ENCODE results near the gene VPS41.

VPS41 gene

DNA sequence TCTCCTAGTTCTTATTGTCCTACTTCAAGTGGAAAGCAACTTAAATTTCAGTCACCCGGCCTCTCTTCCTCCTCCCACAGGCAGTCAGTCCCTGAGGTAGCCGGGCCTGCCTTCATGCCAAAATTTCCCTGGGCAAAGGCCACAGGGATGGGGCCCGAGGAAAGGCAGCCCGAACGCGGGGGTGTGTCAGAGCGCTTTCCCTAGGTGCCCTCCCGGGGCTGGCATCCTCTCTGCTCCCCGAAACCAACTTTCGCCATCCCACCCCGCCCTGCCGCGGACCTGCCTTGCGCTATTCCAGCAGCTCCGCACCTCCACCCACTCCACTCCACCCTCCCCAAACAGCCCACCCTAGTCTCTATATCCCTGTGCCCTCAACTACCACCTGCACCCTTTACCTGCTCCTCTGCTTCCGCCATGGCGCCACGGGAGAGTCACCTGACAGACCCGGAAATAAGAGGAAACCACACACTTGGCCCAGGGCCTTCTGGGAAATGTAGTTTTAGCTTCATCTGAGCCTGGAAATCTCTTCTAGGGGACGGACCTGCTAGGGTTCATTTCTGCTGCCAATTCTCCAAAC lies at the start of gene VPS41 (continued):
- no peak for TF ChIP-seq ZNF146 (tag by site-specific recombination; IDR thresholded peaks at IDR 0.05)
- TF ChIP-seq, protein P1, sequence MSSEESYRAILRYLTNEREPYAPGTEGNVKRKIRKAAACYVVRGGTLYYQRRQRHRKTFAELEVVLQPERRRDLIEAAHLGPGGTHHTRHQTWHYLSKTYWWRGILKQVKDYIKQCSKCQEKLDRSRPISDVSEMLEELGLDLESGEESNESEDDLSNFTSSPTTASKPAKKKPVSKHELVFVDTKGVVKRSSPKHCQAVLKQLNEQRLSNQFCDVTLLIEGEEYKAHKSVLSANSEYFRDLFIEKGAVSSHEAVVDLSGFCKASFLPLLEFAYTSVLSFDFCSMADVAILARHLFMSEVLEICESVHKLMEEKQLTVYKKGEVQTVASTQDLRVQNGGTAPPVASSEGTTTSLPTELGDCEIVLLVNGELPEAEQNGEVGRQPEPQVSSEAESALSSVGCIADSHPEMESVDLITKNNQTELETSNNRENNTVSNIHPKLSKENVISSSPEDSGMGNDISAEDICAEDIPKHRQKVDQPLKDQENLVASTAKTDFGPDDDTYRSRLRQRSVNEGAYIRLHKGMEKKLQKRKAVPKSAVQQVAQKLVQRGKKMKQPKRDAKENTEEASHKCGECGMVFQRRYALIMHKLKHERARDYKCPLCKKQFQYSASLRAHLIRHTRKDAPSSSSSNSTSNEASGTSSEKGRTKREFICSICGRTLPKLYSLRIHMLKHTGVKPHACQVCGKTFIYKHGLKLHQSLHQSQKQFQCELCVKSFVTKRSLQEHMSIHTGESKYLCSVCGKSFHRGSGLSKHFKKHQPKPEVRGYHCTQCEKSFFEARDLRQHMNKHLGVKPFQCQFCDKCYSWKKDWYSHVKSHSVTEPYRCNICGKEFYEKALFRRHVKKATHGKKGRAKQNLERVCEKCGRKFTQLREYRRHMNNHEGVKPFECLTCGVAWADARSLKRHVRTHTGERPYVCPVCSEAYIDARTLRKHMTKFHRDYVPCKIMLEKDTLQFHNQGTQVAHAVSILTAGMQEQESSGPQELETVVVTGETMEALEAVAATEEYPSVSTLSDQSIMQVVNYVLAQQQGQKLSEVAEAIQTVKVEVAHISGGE (tag by site-specific recombination; conservative IDR thresholded peaks at IDR 0.05; ENCODE audit: low read depth) = peak; percentile 88
- TF ChIP-seq, protein P2, sequence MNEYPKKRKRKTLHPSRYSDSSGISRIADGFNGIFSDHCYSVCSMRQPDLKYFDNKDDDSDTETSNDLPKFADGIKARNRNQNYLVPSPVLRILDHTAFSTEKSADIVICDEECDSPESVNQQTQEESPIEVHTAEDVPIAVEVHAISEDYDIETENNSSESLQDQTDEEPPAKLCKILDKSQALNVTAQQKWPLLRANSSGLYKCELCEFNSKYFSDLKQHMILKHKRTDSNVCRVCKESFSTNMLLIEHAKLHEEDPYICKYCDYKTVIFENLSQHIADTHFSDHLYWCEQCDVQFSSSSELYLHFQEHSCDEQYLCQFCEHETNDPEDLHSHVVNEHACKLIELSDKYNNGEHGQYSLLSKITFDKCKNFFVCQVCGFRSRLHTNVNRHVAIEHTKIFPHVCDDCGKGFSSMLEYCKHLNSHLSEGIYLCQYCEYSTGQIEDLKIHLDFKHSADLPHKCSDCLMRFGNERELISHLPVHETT (tag by site-specific recombination; IDR thresholded peaks at IDR 0.05) = no peak
- TF ChIP-seq ZNF600 (tag by site-specific recombination; IDR thresholded peaks at IDR 0.05) = peak; percentile 63
- TF ChIP-seq EGR2 (tag by site-specific recombination; IDR thresholded peaks at IDR 0.05; ENCODE audit: low read depth) = peak; percentile 34; the same call in 1 of the 2 replicates
- TF ChIP-seq ZNF324 (tag by site-specific recombination; IDR thresholded peaks at IDR 0.05) = 0 out of 2 replicates have a peak, but pooled peaks have one; percentile 25
- TF ChIP-seq ZNF341 (tag by site-specific recombination; IDR thresholded peaks at IDR 0.05; ENCODE audit: low read depth) = peak; percentile 77
- no peak for TF ChIP-seq ZSCAN16 (tag by site-specific recombination; IDR thresholded peaks at IDR 0.05)
- TF ChIP-seq, protein P3, sequence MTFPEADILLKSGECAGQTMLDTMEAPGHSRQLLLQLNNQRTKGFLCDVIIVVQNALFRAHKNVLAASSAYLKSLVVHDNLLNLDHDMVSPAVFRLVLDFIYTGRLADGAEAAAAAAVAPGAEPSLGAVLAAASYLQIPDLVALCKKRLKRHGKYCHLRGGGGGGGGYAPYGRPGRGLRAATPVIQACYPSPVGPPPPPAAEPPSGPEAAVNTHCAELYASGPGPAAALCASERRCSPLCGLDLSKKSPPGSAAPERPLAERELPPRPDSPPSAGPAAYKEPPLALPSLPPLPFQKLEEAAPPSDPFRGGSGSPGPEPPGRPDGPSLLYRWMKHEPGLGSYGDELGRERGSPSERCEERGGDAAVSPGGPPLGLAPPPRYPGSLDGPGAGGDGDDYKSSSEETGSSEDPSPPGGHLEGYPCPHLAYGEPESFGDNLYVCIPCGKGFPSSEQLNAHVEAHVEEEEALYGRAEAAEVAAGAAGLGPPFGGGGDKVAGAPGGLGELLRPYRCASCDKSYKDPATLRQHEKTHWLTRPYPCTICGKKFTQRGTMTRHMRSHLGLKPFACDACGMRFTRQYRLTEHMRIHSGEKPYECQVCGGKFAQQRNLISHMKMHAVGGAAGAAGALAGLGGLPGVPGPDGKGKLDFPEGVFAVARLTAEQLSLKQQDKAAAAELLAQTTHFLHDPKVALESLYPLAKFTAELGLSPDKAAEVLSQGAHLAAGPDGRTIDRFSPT (tag by site-specific recombination; IDR thresholded peaks at IDR 0.05) = peak; percentile 91
- TF ChIP-seq OVOL3 (tag by site-specific recombination; IDR thresholded peaks at IDR 0.05) = no peak
- TF ChIP-seq ZNF23 (tag by site-specific recombination; IDR thresholded peaks at IDR 0.05; ENCODE audit: borderline replicate concordance) = no peak
- peak; percentile 84 for TF ChIP-seq YY2 (tag by site-specific recombination; IDR thresholded peaks at IDR 0.05)

DNA sequence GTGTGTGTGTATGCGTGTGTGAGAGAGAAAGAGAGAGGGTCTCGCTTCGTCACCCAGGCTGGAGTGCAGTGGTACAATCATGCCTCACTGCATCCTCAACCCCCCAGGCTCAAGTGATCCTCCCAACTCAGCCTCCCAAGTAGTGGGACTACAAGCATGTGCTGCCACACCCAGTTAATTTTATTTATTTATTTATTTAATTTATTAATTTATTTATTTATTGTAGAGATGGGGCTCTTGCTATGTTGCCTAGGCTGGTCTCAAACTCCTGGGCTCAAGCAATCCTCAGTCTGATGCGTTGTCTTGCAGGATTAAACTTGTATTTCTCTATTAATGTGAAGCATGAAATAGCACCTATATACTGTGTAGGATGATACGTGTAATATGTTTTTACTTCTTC lies 46.9 kb upstream of the VPS41 start:
- Histone ChIP-seq H3K4me1 (ENCODE audit: control insufficient read depth, insufficient read depth, low read length) (no peaks in the 10 kb centered on the region), H3K27ac (ENCODE audit: extremely low read depth, low read depth, low read length) (no peak overlapping the region), H3K36me3 (ENCODE audit: control insufficient read depth in 2 of 2, insufficient read depth in 1 of 2, low read length in 2 of 2) (no peaks in the 10 kb centered on the region), H3K9me3 (ENCODE audit: control insufficient read depth, insufficient read depth, low read depth, low read length) (no peaks in the 10 kb centered on the region), H3K4me3 (ENCODE audit: low read depth, low read length) (no peak overlapping the region)
- ChIA-PET POLR2A (no interaction called here), CTCF (no interaction called here)
- TF ChIP-seq ZNF10 (tag by site-specific recombination; IDR thresholded peaks at IDR 0.05) = no peak
- TF ChIP-seq, protein P1 (tag by site-specific recombination; conservative IDR thresholded peaks at IDR 0.05; ENCODE audit: low read depth) = peak; percentile 32; the same call in 1 of the 2 replicates
- no peak for TF ChIP-seq ZNF837 (tag by site-specific recombination; IDR thresholded peaks at IDR 0.05)
- TF ChIP-seq, protein P4, sequence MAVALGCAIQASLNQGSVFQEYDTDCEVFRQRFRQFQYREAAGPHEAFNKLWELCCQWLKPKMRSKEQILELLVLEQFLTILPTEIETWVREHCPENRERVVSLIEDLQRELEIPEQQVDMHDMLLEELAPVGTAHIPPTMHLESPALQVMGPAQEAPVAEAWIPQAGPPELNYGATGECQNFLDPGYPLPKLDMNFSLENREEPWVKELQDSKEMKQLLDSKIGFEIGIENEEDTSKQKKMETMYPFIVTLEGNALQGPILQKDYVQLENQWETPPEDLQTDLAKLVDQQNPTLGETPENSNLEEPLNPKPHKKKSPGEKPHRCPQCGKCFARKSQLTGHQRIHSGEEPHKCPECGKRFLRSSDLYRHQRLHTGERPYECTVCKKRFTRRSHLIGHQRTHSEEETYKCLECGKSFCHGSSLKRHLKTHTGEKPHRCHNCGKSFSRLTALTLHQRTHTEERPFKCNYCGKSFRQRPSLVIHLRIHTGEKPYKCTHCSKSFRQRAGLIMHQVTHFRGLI (tag by site-specific recombination; IDR thresholded peaks at IDR 0.05) = no peak
- no peak for TF ChIP-seq SCRT2 (tag by site-specific recombination; IDR thresholded peaks at IDR 0.05)
- TF ChIP-seq ZNF76 (tag by site-specific recombination; IDR thresholded peaks at IDR 0.05; ENCODE audit: borderline replicate concordance, low read depth) = no peak
- peak; percentile 72; the same call in 1 of the 2 replicates for TF ChIP-seq ZNF394 (tag by site-specific recombination; IDR thresholded peaks at IDR 0.05; ENCODE audit: borderline replicate concordance)
- no peak for TF ChIP-seq ZNF843 (tag by site-specific recombination; IDR thresholded peaks at IDR 0.05)
- TF ChIP-seq ZNF341 (tag by site-specific recombination; IDR thresholded peaks at IDR 0.05; ENCODE audit: low read depth) = no peak
- no peak for TF ChIP-seq ZXDB (tag by site-specific recombination; IDR thresholded peaks at IDR 0.05)
- TF ChIP-seq ZNF426 (tag by site-specific recombination; IDR thresholded peaks at IDR 0.05) = peak; percentile 41
- no peak for TF ChIP-seq ZNF600 (tag by site-specific recombination; IDR thresholded peaks at IDR 0.05)
- no peak for TF ChIP-seq ZNF146 (tag by site-specific recombination; IDR thresholded peaks at IDR 0.05)
- TF ChIP-seq ZNF174 (tag by site-specific recombination; IDR thresholded peaks at IDR 0.05) = no peak
- TF ChIP-seq ZNF521 (tag by site-specific recombination; IDR thresholded peaks at IDR 0.05) = no peak
- TF ChIP-seq YY1 (tag by site-specific recombination; IDR thresholded peaks at IDR 0.05) = no peak
- TF ChIP-seq ZNF658 (tag by site-specific recombination; IDR thresholded peaks at IDR 0.05) = no peak

All from HEK293 (cell line).